ENCODE data around the gene USP47.

USP47 gene

DNA sequence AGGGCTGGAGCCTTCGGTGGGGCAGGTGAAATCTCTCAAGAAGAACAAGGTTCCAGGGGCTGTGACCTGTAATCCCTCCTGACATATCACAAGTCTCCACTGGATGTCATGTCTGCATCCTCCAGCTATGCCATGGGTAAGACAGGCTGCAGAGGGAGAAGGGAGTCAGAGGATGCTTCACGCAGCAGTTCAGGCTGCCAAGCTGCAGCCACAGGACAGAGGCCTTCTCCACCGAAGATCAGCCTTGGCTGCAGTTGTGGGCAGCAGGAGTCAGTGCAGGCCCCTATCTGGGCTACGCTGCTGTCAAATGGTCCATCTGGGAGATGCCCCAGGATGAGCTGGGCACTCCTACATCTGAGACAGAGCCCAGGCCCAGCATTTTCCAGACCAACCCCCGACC lies 141.7 kb downstream of the USP47 start:
- no peak for TF ChIP-seq ZNF70 (CRISPR knock-in tag; IDR thresholded peaks at IDR 0.05)
- ATAC-seq = no peak

DNA sequence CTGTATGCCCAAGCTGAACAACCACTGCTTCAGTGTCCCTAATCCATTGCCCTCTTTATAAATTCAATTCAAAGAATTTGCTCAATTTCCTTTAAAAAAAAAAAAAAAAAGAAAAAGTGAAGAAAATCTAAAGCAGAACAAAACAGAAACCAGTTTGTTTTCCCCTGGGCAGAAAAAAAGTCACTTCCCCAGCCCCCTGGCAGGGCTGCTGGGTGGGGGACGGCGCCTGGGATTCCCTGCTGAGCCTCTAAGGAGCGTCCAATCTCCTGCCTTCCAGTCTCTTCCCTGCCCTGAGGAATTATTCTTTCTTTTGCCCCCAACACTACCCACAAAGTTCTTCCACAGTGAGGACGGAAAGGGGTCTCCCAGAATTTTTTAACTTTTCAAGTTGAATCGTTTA lies 142.8 kb downstream of the USP47 start:
- ATAC-seq = no peak
- no peak for TF ChIP-seq ZNF8 (CRISPR knock-in tag; IDR thresholded peaks at IDR 0.05)
- TF ChIP-seq, protein P1, sequence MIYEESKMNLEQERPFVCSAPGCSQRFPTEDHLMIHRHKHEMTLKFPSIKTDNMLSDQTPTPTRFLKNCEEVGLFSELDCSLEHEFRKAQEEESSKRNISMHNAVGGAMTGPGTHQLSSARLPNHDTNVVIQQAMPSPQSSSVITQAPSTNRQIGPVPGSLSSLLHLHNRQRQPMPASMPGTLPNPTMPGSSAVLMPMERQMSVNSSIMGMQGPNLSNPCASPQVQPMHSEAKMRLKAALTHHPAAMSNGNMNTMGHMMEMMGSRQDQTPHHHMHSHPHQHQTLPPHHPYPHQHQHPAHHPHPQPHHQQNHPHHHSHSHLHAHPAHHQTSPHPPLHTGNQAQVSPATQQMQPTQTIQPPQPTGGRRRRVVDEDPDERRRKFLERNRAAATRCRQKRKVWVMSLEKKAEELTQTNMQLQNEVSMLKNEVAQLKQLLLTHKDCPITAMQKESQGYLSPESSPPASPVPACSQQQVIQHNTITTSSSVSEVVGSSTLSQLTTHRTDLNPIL (CRISPR knock-in tag; IDR thresholded peaks at IDR 0.05; ENCODE audit: low read depth) = no peak
- no peak for TF ChIP-seq ZC3H10 (CRISPR knock-in tag; IDR thresholded peaks at IDR 0.05)
- TF ChIP-seq, protein P2, sequence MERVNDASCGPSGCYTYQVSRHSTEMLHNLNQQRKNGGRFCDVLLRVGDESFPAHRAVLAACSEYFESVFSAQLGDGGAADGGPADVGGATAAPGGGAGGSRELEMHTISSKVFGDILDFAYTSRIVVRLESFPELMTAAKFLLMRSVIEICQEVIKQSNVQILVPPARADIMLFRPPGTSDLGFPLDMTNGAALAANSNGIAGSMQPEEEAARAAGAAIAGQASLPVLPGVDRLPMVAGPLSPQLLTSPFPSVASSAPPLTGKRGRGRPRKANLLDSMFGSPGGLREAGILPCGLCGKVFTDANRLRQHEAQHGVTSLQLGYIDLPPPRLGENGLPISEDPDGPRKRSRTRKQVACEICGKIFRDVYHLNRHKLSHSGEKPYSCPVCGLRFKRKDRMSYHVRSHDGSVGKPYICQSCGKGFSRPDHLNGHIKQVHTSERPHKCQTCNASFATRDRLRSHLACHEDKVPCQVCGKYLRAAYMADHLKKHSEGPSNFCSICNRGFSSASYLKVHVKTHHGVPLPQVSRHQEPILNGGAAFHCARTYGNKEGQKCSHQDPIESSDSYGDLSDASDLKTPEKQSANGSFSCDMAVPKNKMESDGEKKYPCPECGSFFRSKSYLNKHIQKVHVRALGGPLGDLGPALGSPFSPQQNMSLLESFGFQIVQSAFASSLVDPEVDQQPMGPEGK (CRISPR knock-in tag; IDR thresholded peaks at IDR 0.05; ENCODE audit: borderline replicate concordance) = no peak
- TF ChIP-seq, protein P3, sequence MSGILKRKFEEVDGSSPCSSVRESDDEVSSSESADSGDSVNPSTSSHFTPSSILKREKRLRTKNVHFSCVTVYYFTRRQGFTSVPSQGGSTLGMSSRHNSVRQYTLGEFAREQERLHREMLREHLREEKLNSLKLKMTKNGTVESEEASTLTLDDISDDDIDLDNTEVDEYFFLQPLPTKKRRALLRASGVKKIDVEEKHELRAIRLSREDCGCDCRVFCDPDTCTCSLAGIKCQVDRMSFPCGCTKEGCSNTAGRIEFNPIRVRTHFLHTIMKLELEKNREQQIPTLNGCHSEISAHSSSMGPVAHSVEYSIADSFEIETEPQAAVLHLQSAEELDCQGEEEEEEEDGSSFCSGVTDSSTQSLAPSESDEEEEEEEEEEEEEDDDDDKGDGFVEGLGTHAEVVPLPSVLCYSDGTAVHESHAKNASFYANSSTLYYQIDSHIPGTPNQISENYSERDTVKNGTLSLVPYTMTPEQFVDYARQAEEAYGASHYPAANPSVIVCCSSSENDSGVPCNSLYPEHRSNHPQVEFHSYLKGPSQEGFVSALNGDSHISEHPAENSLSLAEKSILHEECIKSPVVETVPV (CRISPR knock-in tag; IDR thresholded peaks at IDR 0.05) = no peak
- no peak for TF ChIP-seq ESRRG (CRISPR knock-in tag; IDR thresholded peaks at IDR 0.05)
- no peak for TF ChIP-seq TOX (CRISPR knock-in tag; IDR thresholded peaks at IDR 0.05; ENCODE audit: borderline replicate concordance)
- TF ChIP-seq PPARA (CRISPR knock-in tag; IDR thresholded peaks at IDR 0.05; ENCODE audit: borderline replicate concordance) = no peak
- TF ChIP-seq, protein P4, sequence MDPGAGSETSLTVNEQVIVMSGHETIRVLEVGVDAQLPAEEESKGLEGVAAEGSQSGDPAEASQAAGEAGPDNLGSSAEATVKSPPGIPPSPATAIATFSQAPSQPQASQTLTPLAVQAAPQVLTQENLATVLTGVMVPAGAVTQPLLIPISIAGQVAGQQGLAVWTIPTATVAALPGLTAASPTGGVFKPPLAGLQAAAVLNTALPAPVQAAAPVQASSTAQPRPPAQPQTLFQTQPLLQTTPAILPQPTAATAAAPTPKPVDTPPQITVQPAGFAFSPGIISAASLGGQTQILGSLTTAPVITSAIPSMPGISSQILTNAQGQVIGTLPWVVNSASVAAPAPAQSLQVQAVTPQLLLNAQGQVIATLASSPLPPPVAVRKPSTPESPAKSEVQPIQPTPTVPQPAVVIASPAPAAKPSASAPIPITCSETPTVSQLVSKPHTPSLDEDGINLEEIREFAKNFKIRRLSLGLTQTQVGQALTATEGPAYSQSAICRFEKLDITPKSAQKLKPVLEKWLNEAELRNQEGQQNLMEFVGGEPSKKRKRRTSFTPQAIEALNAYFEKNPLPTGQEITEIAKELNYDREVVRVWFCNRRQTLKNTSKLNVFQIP (CRISPR knock-in tag; IDR thresholded peaks at IDR 0.05; ENCODE audit: borderline replicate concordance, low read depth) = no peak
- TF ChIP-seq ZFP3 (CRISPR knock-in tag; IDR thresholded peaks at IDR 0.05) = no peak
- TF ChIP-seq OSR1 (CRISPR knock-in tag; IDR thresholded peaks at IDR 0.05) = no peak
- TF ChIP-seq GLIS3 (CRISPR knock-in tag; IDR thresholded peaks at IDR 0.05) = no peak
- no peak for TF ChIP-seq ISL1 (CRISPR knock-in tag; IDR thresholded peaks at IDR 0.05)
- no peak for TF ChIP-seq ZNF70 (CRISPR knock-in tag; IDR thresholded peaks at IDR 0.05)
- TF ChIP-seq, protein P5, sequence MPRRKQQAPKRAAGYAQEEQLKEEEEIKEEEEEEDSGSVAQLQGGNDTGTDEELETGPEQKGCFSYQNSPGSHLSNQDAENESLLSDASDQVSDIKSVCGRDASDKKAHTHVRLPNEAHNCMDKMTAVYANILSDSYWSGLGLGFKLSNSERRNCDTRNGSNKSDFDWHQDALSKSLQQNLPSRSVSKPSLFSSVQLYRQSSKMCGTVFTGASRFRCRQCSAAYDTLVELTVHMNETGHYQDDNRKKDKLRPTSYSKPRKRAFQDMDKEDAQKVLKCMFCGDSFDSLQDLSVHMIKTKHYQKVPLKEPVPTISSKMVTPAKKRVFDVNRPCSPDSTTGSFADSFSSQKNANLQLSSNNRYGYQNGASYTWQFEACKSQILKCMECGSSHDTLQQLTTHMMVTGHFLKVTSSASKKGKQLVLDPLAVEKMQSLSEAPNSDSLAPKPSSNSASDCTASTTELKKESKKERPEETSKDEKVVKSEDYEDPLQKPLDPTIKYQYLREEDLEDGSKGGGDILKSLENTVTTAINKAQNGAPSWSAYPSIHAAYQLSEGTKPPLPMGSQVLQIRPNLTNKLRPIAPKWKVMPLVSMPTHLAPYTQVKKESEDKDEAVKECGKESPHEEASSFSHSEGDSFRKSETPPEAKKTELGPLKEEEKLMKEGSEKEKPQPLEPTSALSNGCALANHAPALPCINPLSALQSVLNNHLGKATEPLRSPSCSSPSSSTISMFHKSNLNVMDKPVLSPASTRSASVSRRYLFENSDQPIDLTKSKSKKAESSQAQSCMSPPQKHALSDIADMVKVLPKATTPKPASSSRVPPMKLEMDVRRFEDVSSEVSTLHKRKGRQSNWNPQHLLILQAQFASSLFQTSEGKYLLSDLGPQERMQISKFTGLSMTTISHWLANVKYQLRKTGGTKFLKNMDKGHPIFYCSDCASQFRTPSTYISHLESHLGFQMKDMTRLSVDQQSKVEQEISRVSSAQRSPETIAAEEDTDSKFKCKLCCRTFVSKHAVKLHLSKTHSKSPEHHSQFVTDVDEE (CRISPR knock-in tag; IDR thresholded peaks at IDR 0.05) = no peak

DNA sequence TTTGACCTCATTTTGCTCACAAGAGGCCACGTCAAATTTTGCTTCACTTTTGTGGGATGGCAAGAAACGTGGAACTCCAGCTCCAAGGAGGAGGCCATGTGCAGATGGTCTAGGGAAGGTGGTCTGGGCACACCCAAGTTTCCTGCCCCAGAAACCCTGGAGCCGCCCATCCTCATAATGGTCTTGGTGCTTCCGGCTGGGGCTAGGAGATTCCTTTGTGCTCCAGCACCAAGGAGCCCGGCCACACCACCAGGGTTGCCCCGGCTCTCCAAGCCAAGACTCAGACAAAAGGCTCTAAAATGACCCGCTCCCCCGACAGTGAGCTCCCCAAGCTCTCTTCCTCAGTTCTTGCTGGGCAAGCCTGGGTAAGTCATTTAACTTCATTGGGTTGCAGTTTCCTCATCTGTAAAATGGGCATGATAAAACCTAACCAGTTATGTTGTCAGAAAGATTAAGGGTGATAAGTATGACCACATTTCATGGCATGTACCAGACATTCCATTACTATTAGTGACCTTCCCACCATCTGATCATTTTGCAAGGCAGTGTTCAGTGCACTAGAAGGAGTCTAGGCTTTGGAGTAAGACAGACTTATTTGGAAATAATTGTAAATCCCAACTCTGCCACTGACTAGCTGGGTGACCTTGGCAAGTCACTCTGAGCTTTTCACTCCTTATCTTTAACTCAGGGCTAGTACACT lies 143.4 kb downstream of the USP47 start:
- TF ChIP-seq SNAI2 (CRISPR knock-in tag; IDR thresholded peaks at IDR 0.05) (no peak), GLIS3 (CRISPR knock-in tag; IDR thresholded peaks at IDR 0.05) (no peak), ZNF565 (CRISPR knock-in tag; conservative IDR thresholded peaks at IDR 0.05; ENCODE audit: low read depth) (no peak), ZNF8 (CRISPR knock-in tag; IDR thresholded peaks at IDR 0.05) (no peak), ZC3H10 (CRISPR knock-in tag; IDR thresholded peaks at IDR 0.05) (no peak), ZFP30 (CRISPR knock-in tag; IDR thresholded peaks at IDR 0.05) (no peak), OSR1 (CRISPR knock-in tag; IDR thresholded peaks at IDR 0.05) (no peak), TOX (CRISPR knock-in tag; IDR thresholded peaks at IDR 0.05; ENCODE audit: borderline replicate concordance) (no peak)
- TF ChIP-seq, protein P3 (CRISPR knock-in tag; IDR thresholded peaks at IDR 0.05) = no peak
- TF ChIP-seq, protein P2 (CRISPR knock-in tag; IDR thresholded peaks at IDR 0.05; ENCODE audit: borderline replicate concordance) = no peak

More for the DNA sequence above, 143.4 kb downstream of the USP47 start:
- peak; percentile 27; the same call in 2 of the 3 replicates for ATAC-seq

All from SK-N-SH treated with all-trans-retinoic acid at 6 μM for 48 hours (cell line).